D721Med (cell line): ENCODE data around the gene SPX.

Experiments
- DNase-seq: peaks from one replicate; pipeline ENCODE4 v3.0.0; 2011; ENCODE audit warnings: low spot score; ENCODE audit not compliant: insufficient read length
- FAIRE-seq: peaks from 2 replicates; lab custom pipeline; 2011; peaks lifted over from hg19 to GRCh38; lab: Jason Lieb, UNC
- TF ChIP-seq, protein P1 (sequence below): IDR thresholded peaks from 2 replicates; pipeline ENCODE4 v1.5.1; 2012; ENCODE audit warnings: mild to moderate bottlenecking, control low read depth; ENCODE audit not compliant: insufficient read depth; ENCODE audit errors: missing control alignments

The SPX gene

DNA sequence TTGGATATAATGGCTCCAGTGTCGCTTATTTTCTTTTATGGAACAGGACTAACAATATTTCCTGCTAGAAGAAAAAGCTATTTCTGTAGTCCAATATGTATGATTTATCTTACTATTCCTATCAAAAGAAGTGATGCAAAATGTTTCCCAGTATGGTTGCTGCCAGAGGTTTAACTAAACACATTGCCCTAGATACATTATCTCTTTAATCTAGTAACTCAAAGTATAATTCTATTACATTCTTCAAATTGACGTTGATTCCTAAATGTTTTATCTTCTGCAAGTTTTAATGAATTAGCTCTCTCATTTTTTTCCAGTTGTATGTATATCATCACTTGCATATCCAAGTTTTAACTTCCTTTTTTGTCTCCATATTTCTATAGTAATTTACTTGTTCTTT lies 50.3 kb downstream of the SPX start:
- TF ChIP-seq, protein P1, sequence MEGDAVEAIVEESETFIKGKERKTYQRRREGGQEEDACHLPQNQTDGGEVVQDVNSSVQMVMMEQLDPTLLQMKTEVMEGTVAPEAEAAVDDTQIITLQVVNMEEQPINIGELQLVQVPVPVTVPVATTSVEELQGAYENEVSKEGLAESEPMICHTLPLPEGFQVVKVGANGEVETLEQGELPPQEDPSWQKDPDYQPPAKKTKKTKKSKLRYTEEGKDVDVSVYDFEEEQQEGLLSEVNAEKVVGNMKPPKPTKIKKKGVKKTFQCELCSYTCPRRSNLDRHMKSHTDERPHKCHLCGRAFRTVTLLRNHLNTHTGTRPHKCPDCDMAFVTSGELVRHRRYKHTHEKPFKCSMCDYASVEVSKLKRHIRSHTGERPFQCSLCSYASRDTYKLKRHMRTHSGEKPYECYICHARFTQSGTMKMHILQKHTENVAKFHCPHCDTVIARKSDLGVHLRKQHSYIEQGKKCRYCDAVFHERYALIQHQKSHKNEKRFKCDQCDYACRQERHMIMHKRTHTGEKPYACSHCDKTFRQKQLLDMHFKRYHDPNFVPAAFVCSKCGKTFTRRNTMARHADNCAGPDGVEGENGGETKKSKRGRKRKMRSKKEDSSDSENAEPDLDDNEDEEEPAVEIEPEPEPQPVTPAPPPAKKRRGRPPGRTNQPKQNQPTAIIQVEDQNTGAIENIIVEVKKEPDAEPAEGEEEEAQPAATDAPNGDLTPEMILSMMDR: no peak
- FAIRE-seq (no peak), DNase-seq (no peak)

DNA sequence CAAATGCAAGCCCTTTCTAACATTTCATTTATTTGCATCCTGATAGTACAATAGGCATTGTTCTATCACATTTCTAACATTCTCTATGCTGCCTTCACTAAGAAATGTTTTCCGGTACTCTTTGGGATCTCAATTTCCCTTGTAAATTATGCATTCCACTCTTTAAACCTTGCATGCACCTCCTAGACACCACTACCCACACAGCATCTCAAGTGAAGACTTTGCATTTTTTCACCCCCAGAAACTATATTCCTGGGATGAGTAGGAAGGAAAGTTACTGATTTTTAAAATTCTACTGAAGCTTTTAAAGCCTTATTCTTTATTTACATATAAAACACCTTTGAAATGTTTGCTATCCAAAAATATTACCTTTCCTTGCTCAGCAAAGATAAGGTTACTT lies 51.4 kb downstream of the SPX start:
- FAIRE-seq (no peak), DNase-seq (no peak)
- TF ChIP-seq, protein P1: no peak

DNA sequence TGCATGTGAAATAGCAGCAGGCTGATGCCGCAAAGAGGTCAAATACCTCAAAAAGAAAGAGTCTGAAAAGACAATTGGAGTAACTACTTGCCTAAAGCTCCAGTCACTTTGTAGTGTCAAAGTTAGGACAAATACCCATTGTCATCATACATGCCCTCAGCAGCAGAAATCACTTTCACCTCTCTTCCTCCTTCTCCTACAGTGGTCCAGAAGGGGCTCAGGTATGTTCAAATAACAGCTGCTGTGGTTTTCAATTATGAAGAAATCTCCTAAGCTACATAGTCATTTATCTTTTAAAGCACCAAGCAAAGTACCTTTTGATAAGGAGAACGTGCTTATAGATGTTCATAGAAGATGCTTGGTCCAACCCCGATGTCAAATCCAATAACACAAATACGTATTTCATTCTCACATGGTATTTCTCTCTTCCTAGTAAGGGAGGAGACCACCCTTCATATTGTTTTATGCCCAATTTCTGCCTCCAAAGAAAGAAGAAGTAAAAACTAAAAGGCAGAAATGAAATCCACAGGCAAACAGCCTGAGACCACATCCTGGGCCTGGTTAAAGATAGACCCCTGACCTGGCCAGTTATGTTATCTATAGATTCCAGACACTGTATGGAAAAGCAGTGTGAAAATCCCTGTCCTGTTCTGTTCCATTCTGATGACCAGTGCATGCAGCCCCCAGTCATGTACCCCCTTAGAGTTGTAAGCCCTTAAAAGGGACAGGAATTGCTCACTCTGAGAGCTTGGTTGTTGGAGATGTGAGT lies 54.8 kb downstream of the SPX start:
- TF ChIP-seq, protein P1: no peak
- FAIRE-seq (no peak), DNase-seq (no peak)
